ENCODE results near the gene CEMIP. TPM values are rescaled to one million over a fixed set of nuclear protein-coding genes. Genes with fewer than 3 reads are reported as not detected.

Gene CEMIP
- total and polyA plus RNA-seq, 2 of the 13 experiments (the other 11 are each of a cell fraction or from before 2014, with no cell fraction given): 4.3 to 28.5 TPM

DNA sequence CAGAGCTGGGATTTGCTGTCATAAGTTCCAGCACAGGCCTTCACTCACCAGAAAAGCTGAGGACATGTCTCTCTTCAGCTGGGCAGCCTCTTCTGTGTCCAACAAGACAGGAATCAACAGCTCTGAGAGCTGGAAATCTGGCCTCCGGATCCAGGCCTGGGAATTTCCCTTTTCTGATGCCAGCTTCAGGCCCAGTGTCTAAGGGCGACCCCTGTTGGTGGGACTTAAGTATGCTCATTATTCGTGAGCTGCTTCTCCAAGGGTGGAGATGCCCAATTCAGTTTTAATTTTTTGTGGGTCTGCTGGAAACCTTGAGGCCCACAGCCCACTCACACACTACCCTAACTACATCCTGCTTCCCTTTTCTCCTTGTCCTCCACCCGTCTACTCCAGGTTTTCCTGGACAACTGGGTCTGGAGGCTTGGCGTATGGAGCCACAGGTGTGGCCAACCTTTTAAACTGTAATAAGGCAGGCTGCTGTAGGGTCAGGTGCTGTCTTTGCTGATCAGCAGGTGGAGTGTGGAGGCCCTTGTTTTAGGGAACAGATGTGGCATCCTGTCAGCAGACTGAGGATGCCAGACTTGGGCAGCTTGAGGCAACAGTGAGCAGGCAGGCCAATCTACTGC is 2.6 kb upstream of the CEMIP start:
- no peaks in the 10 kb centered on the region for H3K9me3 ChIP-seq (ENCODE audit: low read length)
- POLR2A ChIA-PET: interaction anchor here (0.9 to 1.6 kb wide), 3 partner anchors 29 to 117 kb away, joined by 3 to 6 read pairs (median 4); partner anchors contain the start of gene ABHD17C
- H4K20me1 ChIP-seq (ENCODE audit: insufficient read depth, low read length): 0 out of 2 replicates have a peak, but pooled peaks cover 5% of the 10 kb centered on the region
- H2AFZ ChIP-seq (ENCODE audit: low read length): no peak overlapping the region
- no peak overlapping the region for H3K4me2 ChIP-seq (ENCODE audit: low read depth, low read length)
- H3K4me3 ChIP-seq (replicated peaks in 1 of 3; ENCODE audit: insufficient read depth in 1 of 3, low read depth in 2 of 3, low read length in 3 of 3): no peak overlapping the region
- intact Hi-C loops (cut with micrococcal nuclease; ENCODE audit: unreplicated experiment): loop anchor here (1.0 to 5.0 kb wide), 4 partner anchors 116 to 359 kb away; no protein-coding TSS in a partner anchor
- 19% methylated on average over 3 of the region's 5 CpGs for WGBS (ENCODE audit: low lambda C conversion rate)
- FAIRE-seq: peak; percentile 76
- no peak overlapping the region for H3K27ac ChIP-seq (ENCODE audit: extremely low read length, insufficient read depth, low read length)
- H3K9ac ChIP-seq (ENCODE audit: insufficient read depth, low read depth, low read length): no peak overlapping the region
- TF ChIP-seq RELA (CRISPR knock-in tag; IDR thresholded peaks at IDR 0.05): 0 out of 2 replicates have a peak, but pooled peaks have one; percentile 83
- TF ChIP-seq KDM2A (CRISPR knock-in tag; IDR thresholded peaks at IDR 0.05; ENCODE audit: borderline replicate concordance, low read depth): 0 out of 2 replicates have a peak, but pooled peaks have one; percentile 34
- peak; percentile 50 for TF ChIP-seq XRCC5 (optimal IDR thresholded peaks at IDR 0.05; ENCODE audit: low read length)
- TF ChIP-seq SMC3 (IDR thresholded peaks at IDR 0.05; ENCODE audit: low read length): peak; percentile 87
- TF ChIP-seq STAG1 (CRISPR knock-in tag; IDR thresholded peaks at IDR 0.05): peak; percentile 88
- peak; percentile 26; the same call in 1 of the 2 replicates for TF ChIP-seq ZFY (CRISPR knock-in tag; IDR thresholded peaks at IDR 0.05)
- TF ChIP-seq TCF7 (IDR thresholded peaks at IDR 0.05; ENCODE audit: low read depth): no peak
- peak; percentile 39; the same call in 1 of the 2 replicates for TF ChIP-seq ZNF501 (CRISPR knock-in tag; IDR thresholded peaks at IDR 0.05)
- 0 out of 2 replicates have a peak, but pooled peaks have one; percentile 15 for TF ChIP-seq MED1 (CRISPR knock-in tag; IDR thresholded peaks at IDR 0.05)
- no peak for TF ChIP-seq SRF (IDR thresholded peaks at IDR 0.05; ENCODE audit: low read depth, low read length)
- TF ChIP-seq, protein P1, sequence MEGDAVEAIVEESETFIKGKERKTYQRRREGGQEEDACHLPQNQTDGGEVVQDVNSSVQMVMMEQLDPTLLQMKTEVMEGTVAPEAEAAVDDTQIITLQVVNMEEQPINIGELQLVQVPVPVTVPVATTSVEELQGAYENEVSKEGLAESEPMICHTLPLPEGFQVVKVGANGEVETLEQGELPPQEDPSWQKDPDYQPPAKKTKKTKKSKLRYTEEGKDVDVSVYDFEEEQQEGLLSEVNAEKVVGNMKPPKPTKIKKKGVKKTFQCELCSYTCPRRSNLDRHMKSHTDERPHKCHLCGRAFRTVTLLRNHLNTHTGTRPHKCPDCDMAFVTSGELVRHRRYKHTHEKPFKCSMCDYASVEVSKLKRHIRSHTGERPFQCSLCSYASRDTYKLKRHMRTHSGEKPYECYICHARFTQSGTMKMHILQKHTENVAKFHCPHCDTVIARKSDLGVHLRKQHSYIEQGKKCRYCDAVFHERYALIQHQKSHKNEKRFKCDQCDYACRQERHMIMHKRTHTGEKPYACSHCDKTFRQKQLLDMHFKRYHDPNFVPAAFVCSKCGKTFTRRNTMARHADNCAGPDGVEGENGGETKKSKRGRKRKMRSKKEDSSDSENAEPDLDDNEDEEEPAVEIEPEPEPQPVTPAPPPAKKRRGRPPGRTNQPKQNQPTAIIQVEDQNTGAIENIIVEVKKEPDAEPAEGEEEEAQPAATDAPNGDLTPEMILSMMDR (CRISPR knock-in tag; IDR thresholded peaks at IDR 0.05): peak; percentile 90
- TF ChIP-seq, protein P2, sequence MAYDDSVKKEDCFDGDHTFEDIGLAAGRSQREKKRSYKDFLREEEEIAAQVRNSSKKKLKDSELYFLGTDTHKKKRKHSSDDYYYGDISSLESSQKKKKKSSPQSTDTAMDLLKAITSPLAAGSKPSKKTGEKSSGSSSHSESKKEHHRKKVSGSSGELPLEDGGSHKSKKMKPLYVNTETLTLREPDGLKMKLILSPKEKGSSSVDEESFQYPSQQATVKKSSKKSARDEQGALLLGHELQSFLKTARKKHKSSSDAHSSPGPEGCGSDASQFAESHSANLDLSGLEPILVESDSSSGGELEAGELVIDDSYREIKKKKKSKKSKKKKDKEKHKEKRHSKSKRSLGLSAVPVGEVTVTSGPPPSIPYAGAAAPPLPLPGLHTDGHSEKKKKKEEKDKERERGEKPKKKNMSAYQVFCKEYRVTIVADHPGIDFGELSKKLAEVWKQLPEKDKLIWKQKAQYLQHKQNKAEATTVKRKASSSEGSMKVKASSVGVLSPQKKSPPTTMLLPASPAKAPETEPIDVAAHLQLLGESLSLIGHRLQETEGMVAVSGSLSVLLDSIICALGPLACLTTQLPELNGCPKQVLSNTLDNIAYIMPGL (CRISPR knock-in tag; IDR thresholded peaks at IDR 0.05; ENCODE audit: borderline replicate concordance in 1 of 2, low read depth in 1 of 2): peak in 1 of 2 experiments; percentile 37; a peak in 1 of 4 replicates
- no peak for TF ChIP-seq KDM5A (IDR thresholded peaks at IDR 0.05; ENCODE audit: borderline replicate concordance, low read length)
- peak; percentile 48; the same call in 1 of the 2 replicates for TF ChIP-seq ZFX (CRISPR knock-in tag; IDR thresholded peaks at IDR 0.05; ENCODE audit: low read depth)
- TF ChIP-seq ZNF446 (CRISPR knock-in tag; IDR thresholded peaks at IDR 0.05): no peak
- no peak for TF ChIP-seq PHF8 (CRISPR knock-in tag; IDR thresholded peaks at IDR 0.05)
- peak; percentile 49; the same call in 1 of the 2 replicates for TF ChIP-seq RAD21 (CRISPR knock-in tag; IDR thresholded peaks at IDR 0.05)
- TF ChIP-seq RXRB (CRISPR knock-in tag; IDR thresholded peaks at IDR 0.05; ENCODE audit: borderline replicate concordance): 0 out of 2 replicates have a peak, but pooled peaks have one; percentile 24
- no peak for TF ChIP-seq NONO (IDR thresholded peaks at IDR 0.05)
- no peak for TF ChIP-seq NONO (CRISPR knock-in tag; conservative IDR thresholded peaks at IDR 0.05)
- no peak for ATAC-seq
- H3K79me2 ChIP-seq (ENCODE audit: insufficient read depth, low read length): no peaks in the 10 kb centered on the region
- peak; percentile 62 for DNase-seq (ENCODE audit: low spot score)
- in situ Hi-C loops (cut with HindIII; ENCODE audit: extremely low pct_ligation_motif_present, low pct_unique_long_range_greater_than_20kb): loop anchor here (5.0 kb wide), 4 partner anchors 114 to 319 kb away; no protein-coding TSS in a partner anchor
- BruUV-seq (replicated peaks): no TSS peak
- H3K27me3 ChIP-seq (ENCODE audit: control insufficient read depth in 1 of 2, insufficient read depth in 2 of 2, low read length in 2 of 2): peaks cover 2 to 4% of the 10 kb centered on the region in 2 experiments; a peak in 2 of 5 replicates
- H3K36me3 ChIP-seq (replicated peaks in 1 of 2; ENCODE audit: control insufficient read depth in 1 of 2, insufficient read depth in 2 of 2, low read length in 2 of 2): no peaks in the 10 kb centered on the region; a peak in 1 of 5 replicates
- CTCF ChIA-PET (ENCODE audit: low intra/inter-chr PET ratio, low total read pairs): interaction anchor here (1.1 to 4.7 kb wide), 5 partner anchors 79 to 321 kb away, joined by 3 to 65 read pairs (median 11); no protein-coding TSS in a partner anchor
- H3K4me1 ChIP-seq (ENCODE audit: insufficient read depth, low read length): peaks cover 26% of the 10 kb centered on the region
